Muscle of back (tissue), 11 donors: Measurements from ENCODE around the gene DDX6. TPM values are rescaled to one million over a fixed set of nuclear protein-coding genes. Genes with fewer than 3 reads are reported as not detected.

ENCODE experiments used
- DNase-seq, 3 donors: peaks; one replicate each; pipeline versions ENCODE4 v3.0.0 to v3.0.0-alpha.2; 2013
- polyA plus RNA-seq, 10 donors: library from polyadenylated mRNA; unstranded; fragments of 120-200 nt; gene quantifications; one replicate each; pipeline ENCODE4 v1.2.1, GENCODE V29; 2013; ENCODE audit not compliant: insufficient read length in 10 of 10

Gene DDX6
- polyA plus RNA-seq, 10 donors: 61.9 to 92.0 (median 81.8) TPM

- peak in 1 of 3 donors; percentile 49 for DNase-seq
Observed at GRCh38 chr11:118705791-118706545, 85.0 kb downstream of the DDX6 start.

GRCh38 chr11:118705111-118705741, 85.7 kb downstream of the DDX6 start:
- DNase-seq: no peak

- peak in 1 of 3 donors; percentile 34 for DNase-seq
Observed at GRCh38 chr11:118703563-118704106, 87.3 kb downstream of the DDX6 start.

GRCh38 chr11:118699506-118700220, 91.3 kb downstream of the DDX6 start:
- DNase-seq: no peak

Other genes with a start within 250 kb of the DDX6 start
- 10 to 100 TPM; 17.3 to 25.7 (median 20.6) TPM for gene IFT46, start 225.2 kb downstream of the DDX6 start, polyA plus RNA-seq
- 100 to 1,000 TPM; 128 to 165 (median 147) TPM for gene ARCN1, start 218.8 kb downstream of the DDX6 start, polyA plus RNA-seq
- 100 to 1,000 TPM in 1 of 10 donors, 10 to 100 TPM in 9; 73.1 to 113 (median 83.4) TPM for gene PHLDB1, start 183.5 kb downstream of the DDX6 start, polyA plus RNA-seq
- under 1 TPM in 9 of 10 donors, not detected in 1; 0.05 to 0.75 (median 0.27) TPM for gene TREH, start 111.5 kb downstream of the DDX6 start, polyA plus RNA-seq
- gene CXCR5, start 92.7 kb upstream of the DDX6 start, polyA plus RNA-seq: under 1 TPM in 5 of 10 donors, not detected in 5; 0.04 to 0.11 (median 0.06) TPM
- gene BCL9L, start 134.8 kb upstream of the DDX6 start, polyA plus RNA-seq: 10 to 100 TPM; 48.2 to 88.1 (median 62.4) TPM
- 1 to 10 TPM in 4 of 10 donors, under 1 TPM in 6; 0.56 to 2.4 (median 0.87) TPM for gene UPK2, start 165.1 kb upstream of the DDX6 start, polyA plus RNA-seq
- gene FOXR1, start 180.6 kb upstream of the DDX6 start, polyA plus RNA-seq: under 1 TPM in 2 of 10 donors, not detected in 8; 0.22 to 0.30 TPM
- 10 to 100 TPM in 8 of 10 donors, 1 to 10 TPM in 2; 7.1 to 28.2 (median 12.0) TPM for gene CENATAC, start 207.0 kb upstream of the DDX6 start, polyA plus RNA-seq
- 1,000 to 10,000 TPM; 1,511 to 2,041 (median 1,652) TPM for gene RPS25, start 227.2 kb upstream of the DDX6 start, polyA plus RNA-seq
- gene TRAPPC4, start 227.6 kb upstream of the DDX6 start, polyA plus RNA-seq: 10 to 100 TPM; 41.7 to 55.9 (median 48.0) TPM
- 10 to 100 TPM in 5 of 10 donors, 1 to 10 TPM in 5; 8.4 to 13.0 (median 10.0) TPM for gene SLC37A4, start 239.7 kb upstream of the DDX6 start, polyA plus RNA-seq